HG03521 (cell line): ENCODE results near the gene SLC35G2.
"Not testable (repeated sequence)": the region's sequence is repeated elsewhere in the genome, so short reads cannot be mapped to it uniquely, and the experiment has no call there.

Experiments used
- ATAC-seq: cut with Tn5 transposase; IDR thresholded peaks from one replicate; pipeline ENCODE4 v1.9.1; 2021; ENCODE audit warnings: mild to moderate bottlenecking, moderate library complexity; ENCODE audit not compliant: unreplicated experiment

The SLC35G2 gene

GRCh38 chr3:136818769-136819391 lies at the start of gene SLC35G2:
TSS of gene SLC35G2 (plus strand) at chr3:136819126. CDS start at chr3:136854461, 35,335 bp downstream.
- ATAC-seq = no peak

- no peak for ATAC-seq
Observed at GRCh38 chr3:136772709-136773108, 46.2 kb upstream of the SLC35G2 start.

- no peak for ATAC-seq
Observed at GRCh38 chr3:136778865-136779264, 40.1 kb upstream of the SLC35G2 start.

GRCh38 chr3:136780741-136781140 lies 38.2 kb upstream of the SLC35G2 start:
- ATAC-seq = no peak

- no peak for ATAC-seq
Observed at GRCh38 chr3:136783708-136784191, 35.2 kb upstream of the SLC35G2 start.

- ATAC-seq = peak; percentile 56
Observed at GRCh38 chr3:136787349-136787748, 31.6 kb upstream of the SLC35G2 start.

GRCh38 chr3:136788154-136788553 lies 30.8 kb upstream of the SLC35G2 start:
- ATAC-seq = no peak

- no peak for ATAC-seq
Observed at GRCh38 chr3:136789976-136790375, 28.9 kb upstream of the SLC35G2 start.

GRCh38 chr3:136790786-136791185 lies 28.1 kb upstream of the SLC35G2 start:
- ATAC-seq = no peak

GRCh38 chr3:136792556-136793330 lies 26.2 kb upstream of the SLC35G2 start:
- ATAC-seq = no peak

GRCh38 chr3:136801146-136801545 lies 17.8 kb upstream of the SLC35G2 start:
- not testable (repeated sequence) for ATAC-seq

- no peak for ATAC-seq
Observed at GRCh38 chr3:136802481-136802996, 16.4 kb upstream of the SLC35G2 start.

- no peak for ATAC-seq
Observed at GRCh38 chr3:136804141-136804540, 14.8 kb upstream of the SLC35G2 start.

GRCh38 chr3:136804813-136805212 lies 14.1 kb upstream of the SLC35G2 start:
- no peak for ATAC-seq

- ATAC-seq = no peak
Observed at GRCh38 chr3:136805795-136806194, 13.1 kb upstream of the SLC35G2 start.

- ATAC-seq = no peak
Observed at GRCh38 chr3:136811701-136812100, 7.2 kb upstream of the SLC35G2 start.

- ATAC-seq = no peak
Observed at GRCh38 chr3:136817448-136817847, 1.5 kb upstream of the SLC35G2 start.

- ATAC-seq = no peak
Observed at GRCh38 chr3:136818191-136818768, 646 bp upstream of the SLC35G2 start.

GRCh38 chr3:136819392-136819730 lies 435 bp downstream of the SLC35G2 start:
- no peak for ATAC-seq

GRCh38 chr3:136819731-136820679 lies 1.1 kb downstream of the SLC35G2 start:
- no peak for ATAC-seq

- ATAC-seq = no peak
Observed at GRCh38 chr3:136831461-136831860, 12.5 kb downstream of the SLC35G2 start.
